HEK293T (cell line): ENCODE data around the gene TECR.

Experiments
- NFRKB ChIP-seq: fragments of 450-650 bp; IDR thresholded peaks from 2 replicates; pipeline ENCODE4 v1.6.1; 2016; ENCODE audit warnings: mild to moderate bottlenecking, moderate library complexity
- ZNF384 ChIP-seq: fragments of 450-650 bp; IDR thresholded peaks from 2 replicates; pipeline ENCODE4 v1.6.1; 2016

- no peak for TF ChIP-seq NFRKB
- no peak for TF ChIP-seq ZNF384
Observed at GRCh38 chr19:14562660-14563589, 33.5 kb downstream of the TECR start.
